ENCODE results near the gene BCAP29.

The BCAP29 gene

DNA sequence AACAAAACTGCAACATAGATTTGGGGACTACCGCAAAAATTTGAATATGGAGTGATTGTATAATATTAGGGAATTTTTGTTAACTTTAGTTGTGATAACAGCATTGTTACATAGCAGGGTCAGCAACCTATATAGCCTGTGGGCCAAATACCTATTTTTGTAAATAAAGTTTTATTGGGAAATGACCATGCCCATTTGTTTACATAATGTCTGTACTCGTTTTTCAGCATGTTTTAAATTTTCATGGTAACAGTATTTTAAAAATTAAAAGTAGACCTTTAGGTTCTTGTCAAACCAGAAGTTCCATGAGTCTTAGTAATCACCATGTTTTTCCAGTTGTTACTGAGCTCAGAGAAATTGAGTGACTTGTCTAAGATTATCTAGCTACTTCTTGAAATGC, 4.7 kb downstream of the BCAP29 start:
- DNase-seq = no peak

GRCh38 chr7:107588529-107589130, 8.6 kb downstream of the BCAP29 start:
- no peak for DNase-seq

GRCh38 chr7:107591421-107591820, 11.4 kb downstream of the BCAP29 start:
- DNase-seq = no peak

DNA sequence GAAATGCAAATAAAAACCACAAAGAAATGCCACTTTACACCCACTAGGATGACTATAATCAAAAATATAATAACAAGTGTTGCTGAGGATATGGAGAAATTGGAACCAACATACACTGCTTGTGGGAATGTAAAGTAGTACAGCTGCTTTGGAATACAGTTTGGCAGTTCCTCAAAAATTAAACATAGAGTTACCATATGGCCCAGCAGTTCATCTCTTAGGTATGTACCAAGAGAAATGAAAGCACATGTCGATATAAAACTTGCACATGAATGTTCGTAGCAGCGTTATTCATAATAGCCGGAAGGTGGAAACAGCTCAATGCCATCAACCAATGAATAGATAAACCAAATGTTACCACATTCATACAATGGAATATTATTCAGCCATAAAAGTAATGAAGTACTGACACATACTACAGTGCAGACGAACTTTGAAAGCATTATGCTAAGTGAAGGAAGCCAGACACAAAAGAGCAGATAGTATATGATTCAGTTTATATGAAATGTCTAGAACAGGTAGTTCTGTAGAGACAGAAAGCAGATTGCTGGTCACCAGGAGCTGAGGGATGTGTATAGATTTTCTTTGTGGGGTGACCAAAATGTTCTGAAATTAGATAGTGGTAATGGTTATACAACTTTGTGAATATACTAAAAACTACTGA, 12.4 kb downstream of the BCAP29 start:
- no peak for DNase-seq

GRCh38 chr7:107593025-107593410, 13.0 kb downstream of the BCAP29 start:
- DNase-seq = no peak

- no peak for DNase-seq
Measured at GRCh38 chr7:107594961-107595737, 15.1 kb downstream of the BCAP29 start.

DNA sequence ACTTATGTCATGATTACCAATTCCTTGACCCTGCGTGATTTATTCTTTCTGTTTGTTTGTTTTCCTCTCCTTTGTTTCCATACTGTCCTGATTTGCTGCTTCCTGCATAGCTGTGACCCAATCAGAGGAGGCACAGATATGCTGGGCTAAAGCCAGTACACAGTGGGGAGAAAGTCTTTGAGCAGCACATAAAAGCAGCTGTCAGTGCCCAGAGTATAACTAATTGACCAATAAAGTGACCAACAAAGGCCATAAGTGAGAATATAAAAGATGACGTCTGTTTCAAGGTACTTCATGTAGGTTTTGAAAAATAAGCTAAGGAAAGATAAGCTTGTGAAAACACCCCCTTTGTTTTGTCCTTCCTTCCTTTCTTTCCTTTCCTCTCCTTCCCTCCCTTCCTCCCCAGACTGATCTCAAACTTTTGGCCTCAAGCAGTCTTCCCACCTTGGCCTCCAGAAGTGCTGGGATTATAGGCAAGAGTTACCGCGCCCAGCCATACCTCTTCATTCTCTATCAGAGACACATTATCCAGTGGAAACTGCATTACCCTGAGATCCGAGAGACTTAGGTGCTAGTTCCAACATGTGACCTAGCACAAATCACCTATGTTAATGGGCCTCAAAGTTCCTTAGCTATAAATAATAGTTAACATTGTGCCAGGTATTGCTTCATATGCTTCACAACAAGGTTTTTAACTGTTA, 17.0 kb downstream of the BCAP29 start:
- no peak for DNase-seq

DNA sequence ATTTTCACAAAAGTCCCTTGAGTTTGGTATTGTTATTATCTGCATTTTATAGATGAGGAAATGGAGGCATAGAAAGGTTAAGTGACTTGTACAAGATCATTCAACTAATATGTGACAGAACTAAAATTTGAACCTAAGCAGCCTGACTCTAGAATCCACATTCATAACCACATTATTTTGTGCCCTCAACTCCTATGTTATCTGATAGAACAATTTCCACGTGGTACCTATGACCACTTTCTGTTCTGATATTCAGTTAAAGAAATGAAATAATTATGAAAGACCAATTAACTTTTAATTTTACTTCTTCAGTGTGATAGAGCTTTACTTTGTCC, 17.5 kb downstream of the BCAP29 start:
- DNase-seq = no peak

- DNase-seq = no peak
Measured at GRCh38 chr7:107597953-107598352, 17.9 kb downstream of the BCAP29 start.

DNA sequence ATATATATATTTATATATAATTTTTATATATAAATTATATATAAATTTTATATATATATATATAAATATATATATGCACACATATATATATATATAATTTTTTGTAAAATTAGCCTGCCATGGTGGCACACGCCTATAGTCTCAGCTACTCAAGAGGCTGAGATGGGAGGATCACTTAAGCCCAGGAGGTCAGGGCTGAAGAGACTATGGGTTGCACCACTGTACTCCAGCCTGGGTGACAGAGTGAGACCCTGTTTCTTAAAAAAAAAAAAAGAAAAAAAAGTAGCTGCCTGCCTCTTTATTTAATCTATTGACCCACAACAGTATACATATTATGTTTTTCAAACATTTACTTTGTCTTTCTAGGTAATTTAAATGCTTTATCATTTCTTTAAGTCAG, 19.2 kb downstream of the BCAP29 start:
- no peak for DNase-seq

- no peak for DNase-seq
Measured at GRCh38 chr7:107600816-107601215, 20.8 kb downstream of the BCAP29 start.

- DNase-seq = no peak
Measured at GRCh38 chr7:107605218-107605815, 25.3 kb downstream of the BCAP29 start.

GRCh38 chr7:107606303-107606702, 26.3 kb downstream of the BCAP29 start:
- DNase-seq = no peak

DNA sequence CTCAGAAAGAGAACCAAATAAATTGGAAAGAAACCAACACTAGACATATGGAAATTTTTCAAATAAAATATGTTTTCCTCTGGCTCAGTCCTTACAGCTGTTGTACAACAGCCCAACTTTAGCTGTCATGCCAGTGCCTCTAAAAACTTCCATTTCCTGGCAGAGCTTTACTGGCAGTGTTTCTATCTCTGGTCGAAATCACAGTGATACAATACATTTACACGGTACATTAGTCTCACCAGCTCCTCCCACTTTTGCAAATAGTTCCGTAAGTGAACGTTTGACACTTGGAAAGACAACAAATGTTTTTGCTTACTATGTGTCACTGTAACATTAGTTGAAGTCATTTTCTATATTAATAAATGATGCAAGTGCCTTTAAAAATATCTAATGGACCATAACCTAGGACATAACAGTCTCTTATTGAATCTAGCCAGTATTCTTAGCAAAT, 29.8 kb downstream of the BCAP29 start:
- DNase-seq = no peak

- DNase-seq = no peak
Measured at GRCh38 chr7:107610323-107610722, 30.3 kb downstream of the BCAP29 start.

GRCh38 chr7:107613439-107613838, 33.4 kb downstream of the BCAP29 start:
- no peak for DNase-seq

DNA sequence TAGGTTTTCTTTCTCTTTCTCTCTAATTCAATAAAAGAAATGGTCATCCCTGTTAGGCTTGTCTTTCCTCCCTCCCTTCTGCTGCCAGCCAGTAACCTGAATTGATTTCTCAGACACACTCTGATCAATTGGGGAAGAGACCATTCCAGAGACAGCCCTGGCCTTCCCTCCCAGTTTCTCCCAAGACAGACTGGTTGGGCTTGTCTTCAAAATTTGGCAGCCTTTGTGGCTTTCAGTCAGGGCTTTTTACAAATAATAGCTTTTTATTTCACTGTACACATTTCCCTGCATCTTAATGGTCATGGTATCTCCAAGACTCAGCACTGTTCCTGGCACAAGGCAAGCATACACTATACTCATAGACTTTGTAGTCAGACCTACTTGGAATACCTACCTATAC, 33.9 kb downstream of the BCAP29 start:
- no peak for DNase-seq

- no peak for DNase-seq
Measured at GRCh38 chr7:107614425-107614824, 34.4 kb downstream of the BCAP29 start.

DNA sequence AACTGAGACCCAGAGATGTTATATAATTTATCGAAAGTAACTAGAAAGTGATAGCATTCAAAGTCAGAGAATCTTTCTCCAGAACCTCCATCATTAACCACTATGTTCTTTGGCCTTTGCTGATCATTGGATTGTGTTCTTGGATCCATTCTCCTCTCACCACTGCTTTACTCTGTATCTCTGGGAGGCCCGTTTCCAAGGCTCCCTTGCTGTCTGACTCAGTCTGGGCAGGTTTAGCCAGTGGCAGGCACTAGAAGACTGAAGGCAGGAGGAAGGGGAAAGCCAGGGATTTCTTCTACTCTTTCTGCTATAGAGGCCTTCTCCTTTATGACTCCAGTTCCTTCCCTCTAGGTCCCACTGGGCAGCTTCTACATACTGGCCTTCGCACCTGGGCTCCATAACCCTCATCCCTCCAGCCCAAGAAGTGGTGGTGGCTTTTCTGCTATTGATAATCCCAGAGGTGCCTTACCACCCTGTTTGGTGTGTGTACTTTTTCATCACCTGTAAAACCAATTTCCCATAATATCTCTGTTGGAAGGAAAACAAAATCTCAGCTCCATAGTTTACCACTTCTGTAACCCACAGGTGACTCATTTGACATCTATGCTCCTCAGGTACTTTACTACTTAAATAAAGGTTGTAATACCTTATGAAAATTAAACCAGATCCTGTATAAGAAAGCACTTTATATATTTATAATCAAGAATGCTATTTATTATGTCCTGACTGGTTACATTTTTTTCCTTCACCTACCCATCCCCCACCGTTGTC, 36.0 kb downstream of the BCAP29 start:
- DNase-seq = no peak

DNA sequence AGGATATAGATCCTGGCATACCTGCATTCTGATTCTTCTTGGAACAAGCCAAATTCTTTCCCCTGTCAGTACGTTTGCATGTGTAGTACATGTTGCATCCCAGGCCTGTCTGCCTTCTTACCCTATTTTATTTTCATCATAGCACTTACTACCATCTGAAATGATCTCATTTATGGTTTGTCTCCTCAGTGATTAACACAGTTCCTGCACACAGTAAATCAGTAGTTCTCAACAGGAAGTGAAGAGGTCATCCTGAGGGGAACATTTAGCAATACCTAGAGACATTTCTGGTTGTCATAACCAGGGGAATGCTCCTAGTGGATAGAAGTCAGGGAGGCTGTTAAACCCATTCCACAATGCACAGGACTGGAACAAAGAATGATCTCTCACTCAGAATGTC, 42.4 kb downstream of the BCAP29 start:
- DNase-seq = no peak

GRCh38 chr7:107622894-107623293, 42.8 kb downstream of the BCAP29 start:
- no peak for DNase-seq

DNA sequence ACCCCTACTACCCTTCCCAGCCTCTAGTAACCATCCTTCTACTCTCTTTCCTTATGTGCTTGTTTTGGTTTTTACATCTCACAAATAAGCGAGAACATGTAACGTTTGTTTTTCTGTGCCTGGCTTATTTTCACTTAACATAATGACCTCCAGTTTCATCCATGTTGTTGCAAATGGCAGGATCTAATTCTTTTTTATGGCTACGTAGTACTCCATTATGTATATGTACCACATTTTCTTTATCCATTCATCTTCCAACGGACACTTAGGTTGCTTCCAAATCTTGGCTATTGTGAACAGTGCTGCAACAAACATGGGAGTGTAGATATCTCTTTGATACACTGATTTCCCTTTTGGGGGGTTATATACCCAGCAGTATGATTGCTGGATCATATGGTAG, 47.0 kb downstream of the BCAP29 start:
- no peak for DNase-seq

All from DMS79 (cell line).